GM11168 (cell line): ENCODE measurements around the gene TAMALIN.

Experiments used
- in situ Hi-C: fragments of 300-500 bp; cut with MboI; formaldehyde crosslinking; loops from one replicate; pipeline ENCODE4 v1.12.0; 2022; ENCODE audit warnings: low sequenced_read_pairs; ENCODE audit not compliant: unreplicated experiment

Gene TAMALIN

GRCh38 chr12:52063981-52064649 is 57.4 kb downstream of the TAMALIN start:
- in situ Hi-C loops: no loop called here
